CD14-positive monocyte (primary cell): ENCODE measurements around the gene TBX10. TPM values are rescaled to one million over a fixed set of nuclear protein-coding genes. Genes with fewer than 3 reads are reported as not detected.

ENCODE experiments used
- DNase-seq, 3 donors: peaks; one replicate each; pipeline ENCODE4 v3.0.0-alpha.2; 2011 to 2022
- H2AFZ ChIP-seq: 2 replicates; pipeline ENCODE4 v1.6.0; 2012; ENCODE audit warnings: mild to moderate bottlenecking, low read depth, low read length, inconsistent platforms; ENCODE audit not compliant: insufficient read depth, poor library complexity, severe bottlenecking
- H3K27ac ChIP-seq, 2 donors: 1 replicate in 1 of 2; 2 replicates in 1 of 2; pipeline ENCODE4 v1.5.1; 2012 to 2013; ENCODE audit warnings: low read length in 2 of 2, control low read depth in 1 of 2, inconsistent platforms in 1 of 2, low read depth in 1 of 2, mild to moderate bottlenecking in 1 of 2
- H3K27me3 ChIP-seq, 2 donors: one replicate each; pipeline versions ENCODE4 v1.6.0 to v1.6.1; 2011 to 2013; ENCODE audit warnings: low read length in 2 of 2; ENCODE audit not compliant: control insufficient read depth in 2 of 2, insufficient read depth in 2 of 2
- H3K36me3 ChIP-seq, 2 donors: replicated peaks in 1 of 2; 1 replicate in 1 of 2; 2 replicates in 1 of 2; pipeline versions ENCODE4 v1.5.1 to v1.6.1; 2012 to 2013; ENCODE audit warnings: low read length in 2 of 2, control low read depth in 1 of 2, inconsistent platforms in 1 of 2, mild to moderate bottlenecking in 1 of 2; ENCODE audit not compliant: insufficient read depth in 2 of 2, control insufficient read depth in 1 of 2
- H3K4me1 ChIP-seq, 2 donors: 1 replicate in 1 of 2; 2 replicates in 1 of 2; pipeline versions ENCODE4 v1.5.1 to v1.6.1; 2012 to 2013; ENCODE audit warnings: low read length in 2 of 2, control low read depth in 1 of 2, inconsistent platforms in 1 of 2, mild to moderate bottlenecking in 1 of 2, moderate library complexity in 1 of 2; ENCODE audit not compliant: insufficient read depth in 2 of 2, control insufficient read depth in 1 of 2
- H3K4me2 ChIP-seq: replicated peaks from 2 replicates; pipeline ENCODE3; 2012; ENCODE audit warnings: low read length, moderate library complexity, mild to moderate bottlenecking; ENCODE audit not compliant: poor library complexity, severe bottlenecking; ENCODE audit errors: extremely low read depth
- H3K4me3 ChIP-seq, 3 experiments: fragments of 200-600 bp in 1 of 3; sonication (generic) in 1 of 3; replicated peaks in 1 of 3; 1 replicate in 2 of 3; 2 replicates in 1 of 3; pipeline ENCODE4 v1.5.1; 2011 to 2013; ENCODE audit warnings: low read length in 3 of 3, mild to moderate bottlenecking in 3 of 3, control low read depth in 2 of 3, low read depth in 2 of 3, inconsistent platforms in 1 of 3, moderate library complexity in 1 of 3
- H3K79me2 ChIP-seq: 2 replicates; pipeline ENCODE4 v1.6.0; 2012; ENCODE audit warnings: mild to moderate bottlenecking, control low read depth, inconsistent platforms, low read length, moderate library complexity; ENCODE audit not compliant: insufficient read depth
- H3K9ac ChIP-seq: 2 replicates; pipeline ENCODE4 v1.6.0; 2017; ENCODE audit warnings: low read length, mild to moderate bottlenecking; ENCODE audit not compliant: insufficient read depth, poor library complexity, severe bottlenecking
- H3K9me3 ChIP-seq, 2 donors: replicated peaks in 1 of 2; 1 replicate in 1 of 2; 2 replicates in 1 of 2; pipeline versions ENCODE4 v1.5.1 to v1.6.1; 2012 to 2013; ENCODE audit warnings: low read length in 2 of 2, control low read depth in 1 of 2; ENCODE audit not compliant: control insufficient read depth in 1 of 2, insufficient read depth in 1 of 2
- H4K20me1 ChIP-seq: 2 replicates; pipeline ENCODE4 v1.6.0; 2012; ENCODE audit warnings: mild to moderate bottlenecking, low read length, control low read depth, moderate library complexity; ENCODE audit not compliant: insufficient read depth
- H3K27ac Mint-ChIP-seq, 7 donors: one replicate each; pipeline ENCODE4 v1.8.0; 2020; ENCODE audit warnings: mild to moderate bottlenecking in 7 of 7, mixed read lengths in 7 of 7, moderate library complexity in 6 of 7, inconsistent platforms in 2 of 7
- H3K27me3 Mint-ChIP-seq, 3 donors: one replicate each; pipeline ENCODE4 v1.8.0; 2021 to 2022; ENCODE audit warnings: low read depth in 3 of 3, mild to moderate bottlenecking in 3 of 3, mixed read lengths in 3 of 3, moderate library complexity in 3 of 3, inconsistent platforms in 1 of 3
- H3K36me3 Mint-ChIP-seq, 2 donors: one replicate each; pipeline ENCODE4 v1.8.0; 2020; ENCODE audit warnings: mixed read lengths in 2 of 2, inconsistent platforms in 1 of 2, mild to moderate bottlenecking in 1 of 2
- H3K4me1 Mint-ChIP-seq: one replicate; pipeline ENCODE4 v1.8.0; 2020; ENCODE audit warnings: mild to moderate bottlenecking, mixed read lengths
- H3K4me3 Mint-ChIP-seq, 2 donors: one replicate each; pipeline ENCODE4 v1.8.0; 2020; ENCODE audit warnings: mild to moderate bottlenecking in 2 of 2, mixed read lengths in 2 of 2, moderate library complexity in 1 of 2
- H3K9me3 Mint-ChIP-seq, 7 donors: one replicate each; pipeline ENCODE4 v1.8.0; 2020 to 2022; ENCODE audit warnings: mixed read lengths in 7 of 7, mild to moderate bottlenecking in 6 of 7, moderate library complexity in 6 of 7, inconsistent platforms in 2 of 7
- CTCF ChIP-seq: fragments of 200-600 bp; IDR thresholded peaks from one replicate; pipeline ENCODE4 v1.8.0; 2022; ENCODE audit warnings: antibody characterized with exemption, mild to moderate bottlenecking
- WGBS: methylation state at CpG from one replicate; pipeline ENCODE4 v1.1.5; 2013; ENCODE audit warnings: missing lambda C conversion rate; ENCODE audit not compliant: insufficient coverage; 5-methylcytosine and 5-hydroxymethylcytosine counted together
- intact Hi-C, 2 donors: fragments of 100-400 bp; cut with micrococcal nuclease; formaldehyde crosslinking; loops; one replicate each; pipeline versions ENCODE4 v1.15.0 to v1.15.1; 2023
- polyA plus RNA-seq, 3 donors: library from polyadenylated mRNA; depleted of rRNA in 1 of 3; unstranded in 2 of 3; stranded (reverse) in 1 of 3; fragments of 300-500 nt in 2 of 3; fragments of >200 nt in 1 of 3; fragmentation: Illumina TruSeq in 2 of 3; gene quantifications; 1 replicate in 2 of 3; 2 replicates in 1 of 3; pipeline ENCODE4 v1.2.3, GENCODE V29; 2012 to 2021

TBX10 gene
- polyA plus RNA-seq, 3 donors: not detected

GRCh38 chr11:67667490-67668191 is 28.1 kb upstream of the TBX10 start:
- DNase-seq: no peak
- no peak overlapping the region for H3K27ac ChIP-seq
- Mint-ChIP-seq H3K27me3 (no peaks in the 10 kb centered on the region), H3K27ac (no peak overlapping the region), H3K9me3 (no peaks in the 10 kb centered on the region), H3K4me3 (no peak overlapping the region), H3K4me1 (no peaks in the 10 kb centered on the region), H3K36me3 (no peaks in the 10 kb centered on the region)
- intact Hi-C loops: no loop called here
- H2AFZ ChIP-seq: no peak overlapping the region
- H3K9me3 ChIP-seq: no peaks in the 10 kb centered on the region
- H3K4me1 ChIP-seq: no peaks in the 10 kb centered on the region
- H3K36me3 ChIP-seq: no peaks in the 10 kb centered on the region
- no peaks in the 10 kb centered on the region for H4K20me1 ChIP-seq
- H3K9ac ChIP-seq: no peak overlapping the region
- TF ChIP-seq CTCF: no peak
- no peaks in the 10 kb centered on the region for H3K27me3 ChIP-seq
- WGBS: 88% methylated on average over 26 of the region's 26 CpGs
- no peaks in the 10 kb centered on the region for H3K79me2 ChIP-seq
- no peak overlapping the region for H3K4me2 ChIP-seq
- H3K4me3 ChIP-seq: no peak overlapping the region

- intact Hi-C loops: no loop called here
- no peaks in the 10 kb centered on the region for H4K20me1 ChIP-seq
- no peak overlapping the region for H2AFZ ChIP-seq
- DNase-seq: no peak
- H3K27me3 ChIP-seq: no peaks in the 10 kb centered on the region
- no peak overlapping the region for H3K27ac ChIP-seq
- Mint-ChIP-seq H3K4me3 (no peak overlapping the region), H3K36me3 (no peaks in the 10 kb centered on the region), H3K27ac (no peak overlapping the region), H3K4me1 (no peaks in the 10 kb centered on the region), H3K9me3 (no peaks in the 10 kb centered on the region), H3K27me3 (no peaks in the 10 kb centered on the region)
- no peaks in the 10 kb centered on the region for H3K79me2 ChIP-seq
- TF ChIP-seq CTCF: no peak
- H3K4me3 ChIP-seq: no peak overlapping the region
- no peaks in the 10 kb centered on the region for H3K4me1 ChIP-seq
- H3K9me3 ChIP-seq: no peaks in the 10 kb centered on the region
- no peak overlapping the region for H3K9ac ChIP-seq
- no peaks in the 10 kb centered on the region for H3K36me3 ChIP-seq
- 88% methylated on average over 17 of the region's 20 CpGs for WGBS
- no peak overlapping the region for H3K4me2 ChIP-seq
These were observed 27.3 kb upstream of the TBX10 start for GRCh38 chr11:67666676-67667489.
